ENCODE data around the gene MED15. TPM values are rescaled to one million over a fixed set of nuclear protein-coding genes. Genes with fewer than 3 reads are reported as not detected.
"Not testable (repeated sequence)": the region's sequence is repeated elsewhere in the genome, so short reads cannot be mapped to it uniquely, and the experiment has no call there.

MED15 gene
- total and polyA plus RNA-seq, 2 of the 8 experiments (the other 6 are each of a cell fraction or from before 2014, with no cell fraction given) = 28.3 to 57.1 TPM

- FAIRE-seq; H3K79me2 ChIP-seq (ENCODE audit: control insufficient read depth in 1 of 2, insufficient read depth in 2 of 2, low read length in 2 of 2): not testable (repeated sequence)
Observed at GRCh38 chr22:20538875-20539274, 31.5 kb downstream of the MED15 start.

More at GRCh38 chr22:20538875-20539274, 31.5 kb downstream of the MED15 start:
- H2BK20ac ChIP-seq (ENCODE audit: low read length); H2BK120ac ChIP-seq (replicated peaks; ENCODE audit: low read depth, low read length); POLR2A ChIA-PET (ENCODE audit: partially characterized antibody); H3K9me3 ChIP-seq (ENCODE audit: insufficient read depth in 2 of 2, low read depth in 1 of 2, low read length in 1 of 2); H3K14ac ChIP-seq (ENCODE audit: insufficient read length); H3K4me3 ChIP-seq (ENCODE audit: extremely low read depth in 1 of 4, insufficient read depth in 2 of 4, low read depth in 3 of 4, low read length in 4 of 4); H2AFZ ChIP-seq (ENCODE audit: low read length); H4K8ac ChIP-seq (ENCODE audit: extremely low read depth, insufficient read depth, low read length); H4K20me1 ChIP-seq (replicated peaks in 1 of 2; ENCODE audit: control insufficient read depth in 1 of 2, insufficient read depth in 2 of 2, low read length in 2 of 2); H4K91ac ChIP-seq (replicated peaks; ENCODE audit: insufficient read length, low read length); H3K23ac ChIP-seq (ENCODE audit: insufficient read length); H2BK12ac ChIP-seq (ENCODE audit: low read depth, low read length); H4K5ac ChIP-seq (ENCODE audit: insufficient read length, low read depth, low read length); H3K36me3 ChIP-seq (ENCODE audit: control insufficient read depth in 2 of 4, insufficient read depth in 4 of 4, low read length in 3 of 4); H2AK5ac ChIP-seq (ENCODE audit: low read depth, low read length); H2BK5ac ChIP-seq (ENCODE audit: low read depth, low read length); H2BK15ac ChIP-seq (ENCODE audit: low read length); H3K4me2 ChIP-seq (ENCODE audit: insufficient read depth in 1 of 2, low read depth in 2 of 2, low read length in 2 of 2); H3K27me3 ChIP-seq (replicated peaks in 1 of 4; ENCODE audit: control insufficient read depth in 3 of 4, extremely low read depth in 1 of 4, insufficient read depth in 3 of 4, low read length in 3 of 4); DNase-seq (ENCODE audit: low read depth in 1 of 2, low spot score in 2 of 2); H3K9ac ChIP-seq (replicated peaks in 1 of 4; ENCODE audit: extremely low read depth in 1 of 4, low read depth in 3 of 4, low read length in 3 of 4); H3K4ac ChIP-seq (replicated peaks; ENCODE audit: insufficient read length, low read depth, low read length); H3K23me2 ChIP-seq (ENCODE audit: low read depth, low read length); H3K4me1 ChIP-seq (replicated peaks in 1 of 4; ENCODE audit: control insufficient read depth in 3 of 4, insufficient read depth in 4 of 4, low read length in 3 of 4); H3K18ac ChIP-seq (ENCODE audit: extremely low read depth, low read length); H3K27ac ChIP-seq (ENCODE audit: low read depth, low read length); H3K56ac ChIP-seq (replicated peaks; ENCODE audit: insufficient read length, low read depth, low read length): not testable (repeated sequence)
- WGBS, 2 experiments (ENCODE audit: extremely low coverage in 1 of 2, insufficient coverage in 1 of 2, insufficient read length in 1 of 2, insufficient replicate concordance in 2 of 2, low coverage in 1 of 2, low lambda C conversion rate in 2 of 2, missing lambda C conversion rate in 1 of 2) = 82% methylated on average over 8 of the region's 8 CpGs; no CpG with 5 or more reads in 1 of the 2 experiments
- peaks cover 16% of the 10 kb centered on the region for H3K79me1 ChIP-seq (ENCODE audit: low read depth, low read length)
- CTCF ChIA-PET (ENCODE audit: partially characterized antibody) = interaction anchor here (0.7 to 1.9 kb wide), 3 partner anchors 18 to 51 kb away, joined by 3 to 7 read pairs (median 3); no protein-coding TSS in a partner anchor

All from H1 (cell line).